Sigmoid colon (tissue), 7 donors: ENCODE measurements around the gene DNAI1. TPM values are rescaled to one million over a fixed set of nuclear protein-coding genes. Genes with fewer than 3 reads are reported as not detected.
A peak's percentile ranks its signal among the peaks of the same experiment; 100 is the strongest.

Source experiments
- DNase-seq: peaks from one replicate; pipeline ENCODE4 v3.0.0-alpha.2; 2019
- H3K27ac ChIP-seq, 4 donors: fragments of 200-600 bp; sonication (generic); one replicate each; pipeline ENCODE4 v1.5.1; 2016 to 2019; ENCODE audit warnings: mild to moderate bottlenecking in 1 of 4
- H3K27me3 ChIP-seq, 3 donors: fragments of 200-600 bp; sonication (generic); one replicate each; pipeline ENCODE4 v1.5.1; 2019; ENCODE audit warnings: mild to moderate bottlenecking in 1 of 3
- H3K36me3 ChIP-seq, 4 donors: fragments of 200-600 bp; sonication (generic); one replicate each; pipeline ENCODE4 v1.5.1; 2016 to 2019
- H3K4me1 ChIP-seq, 4 donors: fragments of 200-600 bp; sonication (generic); one replicate each; pipeline ENCODE4 v1.5.1; 2017 to 2019
- H3K4me3 ChIP-seq, 4 donors: fragments of 200-600 bp; sonication (generic); one replicate each; pipeline ENCODE4 v1.5.1; 2017 to 2019; ENCODE audit warnings: mild to moderate bottlenecking in 2 of 4, moderate library complexity in 1 of 4
- H3K9me3 ChIP-seq, 4 donors: fragments of 200-600 bp in 3 of 4; sonication (generic) in 3 of 4; one replicate each; pipeline versions ENCODE4 v1.5.1 to v1.6.1; 2013 to 2019
- CTCF ChIP-seq, 4 experiments: fragments of 450-650 bp in 3 of 4; fragments of 200-600 bp in 1 of 4; IDR thresholded peaks; one replicate each; pipeline ENCODE4 v1.5.1; 2016 to 2019; ENCODE audit warnings: antibody characterized with exemption in 4 of 4, mild to moderate bottlenecking in 3 of 4, moderate library complexity in 2 of 4
- EP300 ChIP-seq, 4 donors: sonication (generic); formaldehyde crosslinking; IDR thresholded peaks; one replicate each; pipeline ENCODE4 v1.6.1; 2017; ENCODE audit warnings: antibody characterized with exemption in 4 of 4
- POLR2A ChIP-seq, 2 donors: fragments of 450-650 bp; IDR thresholded peaks; one replicate each; pipeline ENCODE4 v1.6.1; 2016; ENCODE audit warnings: antibody characterized with exemption in 2 of 2, mild to moderate bottlenecking in 2 of 2, moderate library complexity in 2 of 2
- POLR2AphosphoS5 ChIP-seq, 4 donors: sonication (generic); formaldehyde crosslinking; IDR thresholded peaks; one replicate each; pipeline ENCODE4 v1.6.1; 2017; ENCODE audit warnings: antibody characterized with exemption in 4 of 4
- WGBS, 2 donors: extraction: QIAGEN DNeasy Blood & Tissue Kit; methylation state at CpG; one replicate each; pipeline ENCODE4 v1.1.7; 2013; 5-methylcytosine and 5-hydroxymethylcytosine counted together
- intact Hi-C: fragments of 100-400 bp; cut with DNase I; formaldehyde crosslinking; loops from one replicate; pipeline ENCODE4 v1.15.1; 2023
- polyA plus RNA-seq, 3 donors: library from polyadenylated mRNA; stranded (reverse); fragments of 200-250 nt; gene quantifications; one replicate each; pipeline ENCODE4 v1.2.3, GENCODE V29; 2013
- total RNA-seq, 4 donors: library from RNA; depleted of rRNA; stranded (reverse); fragments of >200 nt; gene quantifications; one replicate each; pipeline ENCODE4 v1.1.0, GENCODE V29; 2016
- donor health status: healthy with polysubstance abuse.
- donor health status: Bipolar disorder and iron deficiency.
- donor health status: healthy.

The DNAI1 gene
- total and polyA plus RNA-seq, 7 donors: under 0.01 to 0.01 TPM; not detected in 5

GRCh38 chr9:34562135-34562745, 103.6 kb downstream of the DNAI1 start:
- 81% methylated on average over 7 of the region's 7 CpGs for WGBS, 2 donors
- intact Hi-C loops: no loop called here
- H3K27me3 ChIP-seq: peaks cover 0 to 41% (median 21%) of the 10 kb centered on the region in 3 donors

GRCh38 chr9:34563262-34563661, 104.7 kb downstream of the DNAI1 start:
- intact Hi-C loops: no loop called here
- no peak overlapping the region for H3K27ac ChIP-seq
- no peak for DNase-seq
- H3K27me3 ChIP-seq: peaks cover 0 to 31% (median 14%) of the 10 kb centered on the region in 3 donors
- H3K4me3 ChIP-seq: no peak overlapping the region
- no peak for TF ChIP-seq CTCF (IDR thresholded peaks at IDR 0.05)
- TF ChIP-seq POLR2A (IDR thresholded peaks at IDR 0.05): no peak
- TF ChIP-seq EP300 (IDR thresholded peaks at IDR 0.05): no peak
- TF ChIP-seq POLR2AphosphoS5 (IDR thresholded peaks at IDR 0.05): no peak
- WGBS, 2 donors: 61 to 65% methylated on average over 5 of the region's 5 CpGs
- H3K4me1 ChIP-seq: peaks cover 0 to 18% (median 5%) of the 10 kb centered on the region in 4 donors
- H3K36me3 ChIP-seq: no peaks in the 10 kb centered on the region
- H3K9me3 ChIP-seq: peaks cover 0 to 3% (median 0%) of the 10 kb centered on the region in 4 donors

More at GRCh38 chr9:34562135-34562745, 103.6 kb downstream of the DNAI1 start:
- Histone ChIP-seq H3K36me3 (no peaks in the 10 kb centered on the region), H3K9me3 (peaks cover 0 to 3% (median 0%) of the 10 kb centered on the region in 4 donors), H3K4me1 (peaks cover 0 to 18% (median 5%) of the 10 kb centered on the region in 4 donors), H3K27ac (no peak overlapping the region), H3K4me3 (no peak overlapping the region)
- DNase-seq: no peak
- TF ChIP-seq CTCF (IDR thresholded peaks at IDR 0.05): peak in 2 of 4 experiments; percentile 14 to 15
- no peak for TF ChIP-seq EP300 (IDR thresholded peaks at IDR 0.05)
- no peak for TF ChIP-seq POLR2AphosphoS5 (IDR thresholded peaks at IDR 0.05)
- no peak for TF ChIP-seq POLR2A (IDR thresholded peaks at IDR 0.05)

- intact Hi-C loops: no loop called here
- H3K4me3 ChIP-seq: no peak overlapping the region
- H3K27me3 ChIP-seq: peaks cover 0 to 18% (median 3%) of the 10 kb centered on the region in 3 donors
- peaks cover 0 to 14% (median 3%) of the 10 kb centered on the region in 4 donors for H3K4me1 ChIP-seq
- WGBS, 2 donors: 91 to 93% methylated on average over 16 of the region's 16 CpGs
- H3K27ac ChIP-seq: no peak overlapping the region
- peaks cover 0 to 3% (median 0%) of the 10 kb centered on the region in 4 donors for H3K9me3 ChIP-seq
- no peak for TF ChIP-seq EP300 (IDR thresholded peaks at IDR 0.05)
- no peaks in the 10 kb centered on the region for H3K36me3 ChIP-seq
- no peak for DNase-seq
Observed at GRCh38 chr9:34564617-34565016, 106.0 kb downstream of the DNAI1 start.

- Histone ChIP-seq H3K27me3 (peaks cover 0 to 7% (median 0%) of the 10 kb centered on the region in 3 donors), H3K4me1 (peaks cover 0 to 15% (median 7%) of the 10 kb centered on the region in 4 donors), H3K9me3 (peaks cover 0 to 3% (median 0%) of the 10 kb centered on the region in 4 donors), H3K36me3 (no peaks in the 10 kb centered on the region), H3K27ac (no peak overlapping the region), H3K4me3 (no peak overlapping the region)
- 71 to 82% methylated on average over 8 of the region's 8 CpGs for WGBS, 2 donors
- TF ChIP-seq POLR2AphosphoS5 (IDR thresholded peaks at IDR 0.05): no peak
- TF ChIP-seq POLR2A (IDR thresholded peaks at IDR 0.05): no peak
- no peak for TF ChIP-seq CTCF (IDR thresholded peaks at IDR 0.05)
- TF ChIP-seq EP300 (IDR thresholded peaks at IDR 0.05): no peak
- intact Hi-C loops: no loop called here
- no peak for DNase-seq
Observed at GRCh38 chr9:34565856-34566255, 107.3 kb downstream of the DNAI1 start.

- Histone ChIP-seq H3K4me1 (peaks cover 0 to 17% (median 9%) of the 10 kb centered on the region in 4 donors), H3K27me3 (peaks cover 0 to 4% (median 0%) of the 10 kb centered on the region in 3 donors), H3K4me3 (no peak overlapping the region), H3K36me3 (no peaks in the 10 kb centered on the region), H3K27ac (no peak overlapping the region), H3K9me3 (peaks cover 0 to 3% (median 0%) of the 10 kb centered on the region in 4 donors)
- DNase-seq: no peak
- TF ChIP-seq EP300 (IDR thresholded peaks at IDR 0.05) (no peak), POLR2AphosphoS5 (IDR thresholded peaks at IDR 0.05) (no peak), POLR2A (IDR thresholded peaks at IDR 0.05) (no peak), CTCF (IDR thresholded peaks at IDR 0.05) (no peak)
- WGBS, 2 donors: 71 to 88% methylated on average over 8 of the region's 8 CpGs
- intact Hi-C loops: no loop called here
Observed at GRCh38 chr9:34566322-34566721, 107.7 kb downstream of the DNAI1 start.
